Upper lobe of right lung (tissue), 1 donor: Measurements from ENCODE around the gene LRRFIP2. TPM values are rescaled to one million over a fixed set of nuclear protein-coding genes. Genes with fewer than 3 reads are reported as not detected.

Experiments
- ATAC-seq: fragments of 200-7000 bp; cut with Tn5 transposase; one replicate; pipeline ENCODE4 v1.9.1; 2020; ENCODE audit warnings: mild to moderate bottlenecking, moderate library complexity
- DNase-seq: peaks from one replicate; pipeline ENCODE4 v3.0.0-alpha.2; 2020
- H3K27ac ChIP-seq: fragments of 200-600 bp; one replicate; pipeline ENCODE4 v1.8.0; 2022
- H3K27me3 ChIP-seq: fragments of 200-600 bp; one replicate; pipeline ENCODE4 v1.8.0; 2022; ENCODE audit warnings: mild to moderate bottlenecking
- H3K36me3 ChIP-seq: fragments of 200-600 bp; one replicate; pipeline ENCODE4 v1.8.0; 2022
- H3K4me1 ChIP-seq: fragments of 200-600 bp; one replicate; pipeline ENCODE4 v1.8.0; 2022
- H3K4me3 ChIP-seq: fragments of 200-600 bp; one replicate; pipeline ENCODE4 v1.8.0; 2022; ENCODE audit warnings: mild to moderate bottlenecking
- H3K9me3 ChIP-seq: fragments of 200-600 bp; one replicate; pipeline ENCODE4 v1.8.0; 2022
- CTCF ChIP-seq: fragments of 200-600 bp; IDR thresholded peaks from one replicate; pipeline ENCODE4 v1.8.0; 2022; ENCODE audit warnings: antibody characterized with exemption
- intact Hi-C: fragments of 100-400 bp; cut with DNase I; formaldehyde crosslinking; loops from one replicate; pipeline ENCODE4 v1.11.0; 2022
- total RNA-seq: library from RNA; stranded (reverse); fragmentation: NEBNext Ultra II Directional; extraction: Animal tissue kit (Norgen Biotek cat#: 25700); gene quantifications from one replicate; pipeline ENCODE4 v1.2.1, GENCODE V29; 2021
- donor health status: DM: no; HTN: yes; CAD: no; lungs with severe emphysema.

The LRRFIP2 gene
- total RNA-seq, 1 donor from 2014 or later: 50.3 TPM

GRCh38 chr3:37198996-37199395 is 24.6 kb upstream of the LRRFIP2 start:
- ATAC-seq (no peak), DNase-seq (no peak)
- intact Hi-C loops: no loop called here
- H3K27me3 ChIP-seq: no peaks in the 10 kb centered on the region
- TF ChIP-seq CTCF: no peak
- H3K36me3 ChIP-seq: no peaks in the 10 kb centered on the region
- no peak overlapping the region for H3K27ac ChIP-seq
- H3K4me1 ChIP-seq: no peaks in the 10 kb centered on the region
- no peaks in the 10 kb centered on the region for H3K9me3 ChIP-seq
- no peak overlapping the region for H3K4me3 ChIP-seq

- no peaks in the 10 kb centered on the region for H3K9me3 ChIP-seq
- no peaks in the 10 kb centered on the region for H3K4me1 ChIP-seq
- no peak overlapping the region for H3K27ac ChIP-seq
- ATAC-seq (no peak), DNase-seq (no peak)
- H3K4me3 ChIP-seq: no peak overlapping the region
- no peak for TF ChIP-seq CTCF
- no peaks in the 10 kb centered on the region for H3K27me3 ChIP-seq
- H3K36me3 ChIP-seq: no peaks in the 10 kb centered on the region
- intact Hi-C loops: no loop called here
Measured at GRCh38 chr3:37198547-37198946, 24.2 kb upstream of the LRRFIP2 start.

GRCh38 chr3:37197810-37198371 is 23.5 kb upstream of the LRRFIP2 start:
- intact Hi-C loops: no loop called here

GRCh38 chr3:37194533-37194932 is 20.2 kb upstream of the LRRFIP2 start:
- DNase-seq (no peak), ATAC-seq (no peak)
- no peaks in the 10 kb centered on the region for H3K4me1 ChIP-seq
- no peaks in the 10 kb centered on the region for H3K9me3 ChIP-seq
- H3K36me3 ChIP-seq: no peaks in the 10 kb centered on the region
- TF ChIP-seq CTCF: no peak
- no peak overlapping the region for H3K27ac ChIP-seq
- intact Hi-C loops: no loop called here
- H3K27me3 ChIP-seq: no peaks in the 10 kb centered on the region
- no peak overlapping the region for H3K4me3 ChIP-seq

More at GRCh38 chr3:37197810-37198371, 23.5 kb upstream of the LRRFIP2 start:
- H3K36me3 ChIP-seq: no peaks in the 10 kb centered on the region
- H3K27ac ChIP-seq: no peak overlapping the region
- H3K4me1 ChIP-seq: no peaks in the 10 kb centered on the region
- DNase-seq: no peak
- H3K4me3 ChIP-seq: no peak overlapping the region
- no peak for TF ChIP-seq CTCF
- no peaks in the 10 kb centered on the region for H3K27me3 ChIP-seq
- no peaks in the 10 kb centered on the region for H3K9me3 ChIP-seq
- ATAC-seq: no peak

- no peaks in the 10 kb centered on the region for H3K9me3 ChIP-seq
- H3K4me3 ChIP-seq: no peak overlapping the region
- ATAC-seq: no peak
- no peak for DNase-seq
- intact Hi-C loops: no loop called here
- no peaks in the 10 kb centered on the region for H3K36me3 ChIP-seq
- no peak overlapping the region for H3K27ac ChIP-seq
- no peaks in the 10 kb centered on the region for H3K4me1 ChIP-seq
- H3K27me3 ChIP-seq: no peaks in the 10 kb centered on the region
- no peak for TF ChIP-seq CTCF
Measured at GRCh38 chr3:37190667-37191066, 16.3 kb upstream of the LRRFIP2 start.

GRCh38 chr3:37189109-37189508 is 14.7 kb upstream of the LRRFIP2 start:
- intact Hi-C loops: no loop called here
- TF ChIP-seq CTCF: no peak

More at GRCh38 chr3:37189109-37189508, 14.7 kb upstream of the LRRFIP2 start:
- ATAC-seq (no peak), DNase-seq (no peak)
- no peak overlapping the region for H3K27ac ChIP-seq
- H3K4me3 ChIP-seq: no peak overlapping the region
- H3K36me3 ChIP-seq: no peaks in the 10 kb centered on the region
- H3K9me3 ChIP-seq: no peaks in the 10 kb centered on the region
- H3K4me1 ChIP-seq: peaks cover 5% of the 10 kb centered on the region
- no peaks in the 10 kb centered on the region for H3K27me3 ChIP-seq
